DMS79 treated with DMSO at 0.1 percent for 48 hours (cell line): ENCODE data around the gene P3H4.
"Not testable (repeated sequence)": the region's sequence is repeated elsewhere in the genome, so short reads cannot be mapped to it uniquely, and the experiment has no call there.

Experiments
- DNase-seq: peaks from one replicate; lab custom pipeline; 2025; lab: John Stamatoyannopoulos, UW

P3H4 gene

DNA sequence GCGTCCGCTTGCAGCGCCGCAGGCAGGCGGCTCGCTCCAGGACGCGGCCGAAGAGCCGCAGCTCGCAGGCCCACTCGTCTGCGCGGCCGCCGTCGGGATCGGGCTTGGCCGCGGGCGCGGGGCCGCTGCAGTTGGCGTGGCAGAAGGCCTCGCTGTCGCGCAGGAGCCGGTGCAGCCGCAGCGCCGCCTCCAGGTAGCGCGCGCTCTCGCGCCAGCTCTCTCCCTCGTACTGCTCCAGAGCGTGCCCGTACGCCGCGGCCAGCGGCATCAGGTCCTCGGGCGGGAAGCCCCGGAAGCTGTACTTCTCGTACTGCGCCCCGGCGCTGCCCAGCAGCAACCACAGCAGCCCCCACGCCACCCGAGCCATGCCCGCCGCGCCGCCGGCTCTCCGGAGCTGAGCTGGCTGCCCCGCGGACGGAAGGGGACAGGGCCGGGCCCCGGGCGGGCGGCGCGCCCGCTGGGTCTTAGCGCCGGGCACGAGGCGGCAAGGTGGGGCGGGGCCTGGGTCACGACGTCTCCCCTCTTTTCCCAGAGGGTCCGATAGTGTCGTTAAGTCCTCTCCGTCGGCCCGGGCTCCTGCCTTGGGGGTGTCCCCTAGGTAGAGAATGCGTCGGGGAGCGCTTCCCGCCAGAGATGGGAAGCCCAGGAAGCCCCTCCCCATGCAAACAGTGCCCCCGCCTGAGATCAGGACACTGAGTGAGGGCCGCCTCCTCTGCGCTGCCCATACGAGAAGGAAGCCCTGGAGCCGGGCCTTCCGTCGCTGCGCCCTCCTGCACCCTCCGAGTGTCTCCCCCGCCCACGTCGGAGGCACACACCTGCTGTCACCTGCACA is at the start of gene P3H4:
TSS of gene P3H4 (minus strand) at position 401 of the 832 bp plus-strand sequence. CDS start at position 367, 34 bp downstream.
- DNase-seq, result peak; percentile 78

DNA sequence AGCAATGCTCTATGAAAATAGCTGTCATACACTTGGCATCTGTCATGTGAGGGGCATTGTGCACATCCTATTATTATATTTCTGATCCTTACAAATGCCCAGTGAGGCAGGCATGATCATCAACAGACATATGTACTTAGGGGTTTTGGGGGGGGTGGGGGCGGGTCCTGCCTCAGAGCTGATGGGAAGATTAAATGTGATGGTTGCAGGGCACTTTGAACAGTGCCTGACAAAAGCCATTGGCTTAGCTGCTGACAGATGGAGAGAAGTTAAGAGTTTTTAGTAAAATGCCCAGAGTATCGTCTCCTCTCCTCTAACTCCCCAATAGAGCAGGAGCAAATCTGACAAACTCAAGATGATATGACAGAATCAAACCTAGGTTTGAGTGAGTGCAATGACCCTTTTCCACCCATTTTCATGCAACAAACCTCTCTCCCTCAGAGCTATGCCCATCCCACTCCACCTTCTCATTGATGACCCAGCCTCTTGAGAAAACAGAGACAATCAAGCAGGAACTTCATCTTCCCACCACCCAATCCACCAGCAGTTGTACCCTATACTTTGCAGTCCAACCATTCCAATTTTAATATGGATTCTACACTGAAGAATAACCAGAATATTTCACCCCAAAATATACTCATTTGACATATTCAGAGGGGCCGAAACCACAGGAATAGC is 48.6 kb upstream of the P3H4 start:
- no peak for DNase-seq

- not testable (repeated sequence) for DNase-seq
Observed at GRCh38 chr17:41851382-41851781, 39.6 kb upstream of the P3H4 start.

DNA sequence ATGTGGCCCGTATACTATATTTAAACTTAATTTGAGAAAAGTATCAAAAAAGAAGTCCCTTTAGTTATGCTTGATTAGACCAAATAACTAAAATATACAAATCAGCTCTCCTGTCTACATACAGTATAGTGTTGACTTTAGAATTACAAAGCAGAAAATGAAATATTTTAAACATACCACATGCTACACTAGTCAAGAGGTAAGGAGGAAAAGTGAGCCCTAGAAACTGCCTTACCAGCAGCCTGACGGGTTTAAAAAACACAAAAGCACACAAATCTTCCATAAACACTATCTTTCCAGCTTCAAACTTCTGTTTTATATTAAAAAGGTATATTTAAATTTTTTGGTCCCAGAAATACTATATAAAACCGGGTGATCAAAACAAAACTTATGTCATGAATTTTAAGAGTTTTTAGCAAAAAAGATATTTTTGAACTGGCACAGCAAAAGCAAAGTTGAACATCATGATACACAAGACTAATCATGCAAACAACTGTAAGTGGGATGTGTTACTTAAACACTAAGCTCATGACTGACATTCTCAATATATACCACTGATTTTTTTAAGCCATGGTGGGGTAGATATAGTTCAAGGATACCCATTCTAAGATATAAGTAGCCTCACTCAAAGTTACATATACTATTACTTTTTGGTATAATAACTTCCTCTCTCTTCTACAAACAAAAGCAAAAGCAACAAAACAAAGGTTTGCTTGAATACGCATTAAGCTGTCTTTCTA is 37.7 kb upstream of the P3H4 start:
- no peak for DNase-seq

- peak; percentile 30 for DNase-seq
Observed at GRCh38 chr17:41848788-41849187, 37.0 kb upstream of the P3H4 start.

GRCh38 chr17:41844971-41845370 is 33.2 kb upstream of the P3H4 start:
- DNase-seq, result no peak

DNA sequence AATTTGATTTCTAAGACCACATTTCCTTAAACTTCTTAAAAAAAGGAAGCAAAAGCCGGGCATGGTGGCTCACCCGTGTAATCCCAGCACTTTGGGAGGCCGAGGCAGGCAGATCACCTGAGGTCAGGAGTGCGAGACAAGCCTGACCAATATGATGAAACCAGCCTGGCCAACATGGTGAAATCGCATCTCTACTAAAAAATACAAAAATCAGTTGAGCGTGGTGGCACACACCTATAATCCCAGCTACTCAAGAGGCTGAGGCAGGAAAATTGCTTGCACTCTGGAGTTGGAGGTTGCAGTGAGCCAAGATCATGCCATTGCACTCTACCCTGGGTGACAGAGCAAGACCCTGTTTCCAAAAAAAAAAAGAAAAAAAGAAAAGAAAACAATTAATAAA is 29.0 kb upstream of the P3H4 start:
- DNase-seq, result not testable (repeated sequence)

DNA sequence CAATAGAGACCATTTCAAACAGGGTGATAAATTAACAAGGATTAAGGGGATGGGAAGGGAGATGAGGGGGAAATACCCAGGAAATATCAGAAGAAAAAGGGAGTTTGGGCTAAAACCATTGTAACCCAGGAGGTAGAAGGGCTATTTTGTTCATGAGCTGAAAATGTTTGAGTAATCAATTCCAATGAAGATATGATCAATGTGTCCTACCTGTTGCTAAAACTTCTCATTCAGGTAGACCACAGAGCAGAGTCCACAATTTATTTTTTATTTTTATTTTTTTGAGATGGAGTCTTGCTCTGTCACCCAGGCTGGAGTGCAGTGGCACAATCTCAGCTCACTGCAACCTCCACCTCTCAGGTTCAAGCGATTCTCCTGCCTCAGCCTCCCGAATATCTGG is 27.7 kb upstream of the P3H4 start:
- DNase-seq, result not testable (repeated sequence)

DNA sequence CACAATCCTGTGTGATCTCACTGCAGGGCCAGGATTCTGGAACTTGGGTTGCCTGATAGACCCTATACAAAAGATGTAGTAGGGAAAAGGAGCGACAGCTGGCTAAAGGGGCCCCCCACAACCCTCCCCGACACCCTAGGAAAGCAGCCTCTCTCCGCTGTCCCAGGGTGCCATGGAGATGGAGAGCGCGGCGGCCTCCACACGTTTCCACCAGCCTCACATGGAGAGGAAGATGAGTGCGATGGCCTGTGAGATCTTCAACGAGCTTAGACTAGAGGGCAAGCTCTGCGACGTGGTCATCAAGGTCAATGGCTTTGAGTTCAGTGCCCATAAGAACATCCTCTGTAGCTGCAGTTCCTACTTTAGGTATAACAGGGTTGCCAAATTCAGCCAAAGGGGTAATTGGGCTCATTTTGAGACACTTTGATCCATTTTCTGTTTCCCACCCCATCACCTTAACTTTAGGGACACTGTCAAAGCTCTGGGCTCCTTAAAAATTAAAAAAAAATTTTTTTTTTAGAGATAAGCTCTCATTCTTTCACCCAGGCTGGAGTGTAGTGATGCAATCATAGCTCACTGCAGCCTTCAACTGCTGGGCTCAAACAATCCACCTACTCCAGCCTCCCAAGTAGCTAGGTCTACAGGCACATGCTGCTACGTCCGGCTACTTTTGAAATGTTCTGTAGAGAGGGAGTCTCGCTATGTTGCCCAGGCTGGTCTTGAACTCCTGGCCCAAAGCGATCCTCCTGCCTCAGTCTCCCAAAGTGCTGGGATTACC is 26.2 kb upstream of the P3H4 start, which contains the start of gene KLHL10:
TSS of gene KLHL10 (plus strand) at position 65 of the 778 bp plus-strand sequence. CDS start at position 173, 108 bp downstream.
- DNase-seq, result no peak

- DNase-seq, result no peak
Observed at GRCh38 chr17:41836550-41837196, 24.9 kb upstream of the P3H4 start.

GRCh38 chr17:41835800-41836549 is 24.2 kb upstream of the P3H4 start, which contains the start of gene NT5C3B:
NT5C3B (minus strand) TSS chr17:41836232; CDS start chr17:41836193, 39 bp downstream.
- peak; percentile 45 for DNase-seq

DNA sequence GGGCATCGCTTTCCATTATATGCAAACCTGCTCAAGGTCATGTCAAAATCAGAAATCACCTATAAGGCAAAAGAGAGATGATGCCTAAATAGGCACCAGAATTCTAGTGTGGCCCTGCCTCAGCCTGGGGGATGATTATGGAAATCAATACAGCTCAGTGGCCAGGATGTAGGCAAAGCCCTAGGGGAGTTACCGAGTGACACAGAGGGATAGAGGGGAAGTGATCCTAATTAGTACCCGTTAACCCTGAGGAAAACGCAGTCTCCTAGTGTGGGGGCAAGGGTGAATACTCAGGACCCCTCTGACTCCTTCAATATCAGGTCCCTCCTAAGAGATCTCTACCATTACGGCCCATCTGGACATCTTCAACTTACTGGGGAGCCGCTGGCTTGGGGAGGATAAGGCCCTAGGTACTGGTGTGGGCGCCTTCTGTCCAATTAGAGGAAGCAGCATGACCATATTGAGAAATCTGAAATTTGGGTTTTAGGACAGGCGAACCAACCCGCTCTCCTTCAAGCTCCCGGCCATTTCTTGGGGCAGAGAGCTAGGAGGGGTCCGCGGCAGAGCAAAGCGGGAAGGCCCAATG is 23.6 kb upstream of the P3H4 start:
- no peak for DNase-seq

DNA sequence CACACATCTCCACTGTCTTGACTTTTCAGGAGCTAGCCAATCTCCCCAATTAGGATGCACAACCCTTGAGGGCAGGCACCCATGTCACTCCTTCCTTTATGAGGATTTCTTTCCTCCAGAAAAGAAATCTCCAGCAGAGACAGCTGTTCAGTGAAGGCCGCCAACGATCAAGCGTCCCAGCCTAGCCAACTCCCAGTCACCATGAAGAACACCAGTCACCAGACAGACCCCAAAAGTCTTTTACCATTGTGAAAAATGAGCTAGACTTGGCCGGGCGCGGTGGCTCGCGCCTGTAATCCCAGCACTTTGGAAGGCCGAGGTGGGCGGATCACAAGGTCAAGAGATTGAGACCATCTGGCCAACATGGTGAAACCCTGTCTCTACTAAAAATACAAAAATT is 18.2 kb upstream of the P3H4 start:
- DNase-seq, result not testable (repeated sequence)

DNA sequence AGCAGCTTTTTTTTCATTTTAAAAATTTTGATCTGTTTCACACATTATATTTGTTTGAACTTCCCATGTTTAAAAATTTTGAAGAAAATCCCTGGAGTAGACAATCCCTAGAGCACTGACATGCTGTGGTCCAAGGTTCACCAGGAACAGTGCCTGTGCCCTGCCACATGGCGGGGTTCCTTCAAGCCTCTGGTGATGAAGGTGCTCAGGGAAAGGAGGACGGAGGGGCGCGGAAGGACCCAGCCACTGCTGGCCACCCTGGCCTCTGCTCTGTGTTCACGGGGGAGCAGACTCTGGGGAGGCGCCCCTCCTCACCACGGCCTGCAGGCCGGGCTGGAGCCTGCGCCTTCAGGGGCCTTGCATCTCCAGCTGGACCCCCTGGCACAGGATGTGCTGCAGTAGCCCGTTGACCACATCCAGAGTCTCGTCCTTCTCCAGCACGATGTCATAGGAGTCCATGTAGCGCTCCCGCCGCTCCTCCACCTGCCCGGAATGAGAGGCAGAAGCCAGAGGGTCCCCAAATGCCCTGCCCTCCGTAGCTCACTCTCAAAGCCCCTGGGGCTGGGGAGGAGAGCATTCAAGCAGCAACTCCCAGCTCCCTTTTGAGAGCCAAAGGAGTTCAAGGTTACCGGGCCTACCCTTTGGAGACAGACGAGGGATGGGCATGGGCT is 13.6 kb upstream of the P3H4 start:
- no peak for DNase-seq

DNA sequence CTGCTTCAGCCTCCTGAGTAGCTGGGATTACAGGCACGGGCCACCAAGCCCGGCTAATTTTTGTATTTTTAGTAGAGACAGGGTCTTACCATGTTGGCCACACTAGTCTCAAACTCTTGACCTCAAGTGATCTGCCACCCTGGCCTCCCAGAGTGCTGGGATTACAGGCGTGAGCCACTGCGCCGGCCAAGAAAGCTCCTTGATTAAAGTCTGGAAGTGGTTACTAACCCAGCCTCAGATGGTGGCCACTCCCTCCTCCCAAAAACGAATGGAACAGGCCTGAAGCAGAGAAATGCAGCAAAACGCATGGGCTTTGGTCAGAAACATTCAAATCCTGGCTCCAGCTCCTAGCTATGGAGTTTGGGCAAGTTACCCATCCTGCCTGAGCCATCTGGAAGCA is 12.3 kb upstream of the P3H4 start:
- no peak for DNase-seq

DNA sequence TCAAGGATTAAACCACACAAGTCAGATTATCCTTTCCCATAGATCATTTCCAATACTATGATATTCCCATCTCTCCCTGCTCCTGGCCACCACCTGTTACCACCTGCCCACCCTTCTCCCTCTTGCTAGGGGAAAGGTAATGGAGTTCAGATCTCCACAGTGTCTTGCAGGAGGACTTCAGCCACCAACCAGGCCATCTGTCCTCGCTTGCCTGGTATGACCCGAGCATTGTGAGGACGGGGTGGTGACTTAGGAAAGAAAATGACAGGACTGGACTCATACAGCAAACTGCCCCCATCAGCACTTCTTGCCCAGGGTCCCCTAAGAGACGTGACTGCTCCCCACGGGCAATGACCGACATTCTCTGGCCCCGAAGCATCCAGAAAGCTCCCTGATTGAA is 11.8 kb upstream of the P3H4 start:
- DNase-seq, result no peak

DNA sequence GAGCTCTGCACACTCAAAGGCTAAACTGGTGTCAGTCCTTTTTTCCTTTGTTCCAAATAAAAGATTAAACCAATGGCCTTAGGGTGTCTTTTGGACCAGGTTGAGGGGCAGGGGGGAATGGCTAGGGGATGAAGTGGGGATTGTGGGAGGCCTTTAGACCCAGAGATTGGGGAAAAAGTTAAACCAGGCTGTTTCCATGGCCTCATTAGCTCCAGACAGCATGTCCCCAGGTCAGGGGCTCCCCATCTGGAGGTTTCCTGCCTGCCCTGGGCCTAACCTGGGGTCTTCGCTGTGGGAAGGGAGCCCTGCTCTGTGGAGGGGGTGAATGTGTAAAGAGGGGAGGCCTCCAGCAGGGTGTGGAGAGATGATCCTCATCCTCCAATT is 11.4 kb upstream of the P3H4 start:
- no peak for DNase-seq

GRCh38 chr17:41822216-41823140 is 10.7 kb upstream of the P3H4 start:
- no peak for DNase-seq
